H9 (cell line): ENCODE data around the gene FBLN2. TPM values are rescaled to one million over a fixed set of nuclear protein-coding genes. Genes with fewer than 3 reads are reported as not detected.

Source experiments
- DNase-seq: peaks from one replicate; pipeline ENCODE4 v3.0.0-alpha.2; 2017
- H2AFZ ChIP-seq: one replicate; pipeline ENCODE4 v1.6.1; 2013; ENCODE audit warnings: mild to moderate bottlenecking, low read length, control low read depth, moderate library complexity
- H2AK5ac ChIP-seq: 2 replicates; pipeline ENCODE4 v1.6.1; 2013; ENCODE audit warnings: low read length, control low read depth, mixed read lengths; ENCODE audit not compliant: insufficient read length
- H2BK120ac ChIP-seq: one replicate; pipeline ENCODE4 v1.6.1; 2013; ENCODE audit warnings: low read depth, mild to moderate bottlenecking, low read length, control low read depth, inconsistent platforms; ENCODE audit not compliant: poor library complexity, severe bottlenecking
- H2BK12ac ChIP-seq: 2 replicates; pipeline ENCODE4 v1.6.1; 2013; ENCODE audit warnings: low read length, control low read depth, mixed read lengths, low read depth; ENCODE audit not compliant: insufficient read length
- H2BK15ac ChIP-seq: 2 replicates; pipeline ENCODE4 v1.6.1; 2013; ENCODE audit warnings: low read depth, low read length, control low read depth
- H2BK20ac ChIP-seq: one replicate; pipeline ENCODE4 v1.6.1; 2013; ENCODE audit warnings: low read depth, mild to moderate bottlenecking, low read length, control low read depth, inconsistent platforms; ENCODE audit not compliant: poor library complexity, severe bottlenecking
- H2BK5ac ChIP-seq: 2 replicates; pipeline ENCODE4 v1.6.1; 2013; ENCODE audit warnings: low read length, control low read depth, mixed read lengths; ENCODE audit not compliant: insufficient read length
- H3K14ac ChIP-seq: 2 replicates; pipeline ENCODE4 v1.6.1; 2013; ENCODE audit warnings: low read length, control low read depth; ENCODE audit not compliant: insufficient read depth
- H3K18ac ChIP-seq: 2 replicates; pipeline ENCODE4 v1.6.1; 2013; ENCODE audit warnings: low read depth, mild to moderate bottlenecking, mixed read lengths, low read length, control low read depth; ENCODE audit not compliant: insufficient read length
- H3K23ac ChIP-seq: 2 replicates; pipeline ENCODE4 v1.6.1; 2013; ENCODE audit warnings: low read length, control low read depth, mixed read lengths, low read depth; ENCODE audit not compliant: insufficient read length
- H3K23me2 ChIP-seq: 2 replicates; pipeline ENCODE4 v1.6.1; 2013; ENCODE audit warnings: low read depth, mild to moderate bottlenecking, mixed read lengths, low read length, control low read depth; ENCODE audit not compliant: insufficient read length, poor library complexity, severe bottlenecking
- H3K27ac ChIP-seq: 2 replicates; pipeline ENCODE4 v1.5.1; 2013; ENCODE audit warnings: low read length, control low read depth, mixed read lengths, low read depth; ENCODE audit not compliant: insufficient read length
- H3K27me3 ChIP-seq: 2 replicates; pipeline ENCODE4 v1.6.1; 2013; ENCODE audit warnings: low read length, control low read depth, inconsistent platforms; ENCODE audit not compliant: insufficient read depth
- H3K4ac ChIP-seq: 2 replicates; pipeline ENCODE4 v1.6.1; 2013; ENCODE audit warnings: low read depth, mild to moderate bottlenecking, control low read depth, inconsistent platforms, low read length, moderate library complexity
- H3K4me1 ChIP-seq: 2 replicates; pipeline ENCODE4 v1.6.1; 2013; ENCODE audit warnings: low read length, control low read depth, inconsistent platforms; ENCODE audit not compliant: insufficient read depth
- H3K4me2 ChIP-seq: 2 replicates; pipeline ENCODE4 v1.6.1; 2013; ENCODE audit warnings: low read length, control low read depth, mixed read lengths; ENCODE audit not compliant: insufficient read length, insufficient read depth
- H3K56ac ChIP-seq: 2 replicates; pipeline ENCODE4 v1.6.1; 2013; ENCODE audit warnings: low read depth, mild to moderate bottlenecking, mixed read lengths, low read length, control low read depth; ENCODE audit not compliant: insufficient read length
- H3K79me1 ChIP-seq: 2 replicates; pipeline ENCODE4 v1.6.1; 2013; ENCODE audit warnings: low read depth, mild to moderate bottlenecking, moderate library complexity, low read length, control low read depth, inconsistent platforms; ENCODE audit not compliant: insufficient read depth, poor library complexity, severe bottlenecking
- H3K79me2 ChIP-seq: 2 replicates; pipeline ENCODE4 v1.6.1; 2013; ENCODE audit warnings: low read length, control low read depth, inconsistent platforms; ENCODE audit not compliant: insufficient read depth
- H3K9ac ChIP-seq: 2 replicates; pipeline ENCODE4 v1.6.1; 2013; ENCODE audit warnings: low read length, control low read depth, mixed read lengths; ENCODE audit not compliant: insufficient read length; ENCODE audit errors: extremely low read depth
- H3K9me3 ChIP-seq: one replicate; pipeline ENCODE4 v1.6.1; 2013; ENCODE audit warnings: low read depth, low read length, inconsistent platforms; ENCODE audit not compliant: control insufficient read depth
- H3T11ph ChIP-seq: one replicate; pipeline ENCODE4 v1.6.1; 2013; ENCODE audit warnings: mild to moderate bottlenecking, low read length, control low read depth, inconsistent platforms
- H4K20me1 ChIP-seq: one replicate; pipeline ENCODE4 v1.6.1; 2013; ENCODE audit not compliant: control insufficient read depth, insufficient read length, insufficient read depth
- H4K5ac ChIP-seq: 2 replicates; pipeline ENCODE4 v1.6.1; 2013; ENCODE audit warnings: low read depth, mild to moderate bottlenecking, mixed read lengths, low read length, control low read depth; ENCODE audit not compliant: insufficient read length
- H4K8ac ChIP-seq: replicated peaks from 2 replicates; pipeline ENCODE4 v1.6.1; 2013; ENCODE audit warnings: low read length, control low read depth, mixed read lengths, low read depth; ENCODE audit not compliant: insufficient read length
- H4K91ac ChIP-seq: 2 replicates; pipeline ENCODE4 v1.6.1; 2013; ENCODE audit warnings: low read depth, mild to moderate bottlenecking, moderate library complexity, mixed read lengths, low read length, control low read depth; ENCODE audit not compliant: insufficient read length
- H3K27ac Mint-ChIP-seq, 3 experiments: 2 replicates in 2 of 3; 3 replicates in 1 of 3; pipeline ENCODE4 v1.8.0; 2020 to 2021; ENCODE audit warnings: mixed read lengths in 3 of 3, mild to moderate bottlenecking in 1 of 3, moderate library complexity in 1 of 3
- H3K27me3 Mint-ChIP-seq: 2 replicates; pipeline ENCODE4 v1.8.0; 2021; ENCODE audit warnings: low read depth, mild to moderate bottlenecking, moderate library complexity, mixed read lengths
- H3K36me3 Mint-ChIP-seq, 3 experiments: 2 replicates in 2 of 3; 3 replicates in 1 of 3; pipeline ENCODE4 v1.8.0; 2020 to 2021; ENCODE audit warnings: low read depth in 3 of 3, mixed read lengths in 3 of 3; ENCODE audit not compliant: insufficient read depth in 1 of 3
- H3K4me1 Mint-ChIP-seq, 2 experiments: 2 replicates each; pipeline ENCODE4 v1.8.0; 2020; ENCODE audit warnings: mixed read lengths in 2 of 2
- H3K4me3 Mint-ChIP-seq, 2 experiments: 2 replicates in 1 of 2; 3 replicates in 1 of 2; pipeline ENCODE4 v1.8.0; 2020 to 2021; ENCODE audit warnings: mild to moderate bottlenecking in 2 of 2, mixed read lengths in 2 of 2, moderate library complexity in 1 of 2
- H3K9me3 Mint-ChIP-seq, 2 experiments: 2 replicates in 1 of 2; 3 replicates in 1 of 2; pipeline ENCODE4 v1.8.0; 2020; ENCODE audit warnings: mild to moderate bottlenecking in 2 of 2, mixed read lengths in 2 of 2, moderate library complexity in 1 of 2
- CTCF ChIP-seq: fragments of 200-600 bp; sonication (generic); conservative IDR thresholded peaks from 3 replicates; pipeline ENCODE4 v1.8.0; 2021; ENCODE audit warnings: antibody characterized with exemption, mild to moderate bottlenecking
- WGBS: extraction: QIAGEN DNeasy Blood & Tissue Kit; methylation state at CpG from one replicate; pipeline ENCODE4 v1.1.7; 2013; ENCODE audit warnings: missing lambda C conversion rate, low lambda C conversion rate, mixed read lengths; ENCODE audit not compliant: insufficient read length; ENCODE audit errors: extremely low coverage; 5-methylcytosine and 5-hydroxymethylcytosine counted together
- total RNA-seq: library from RNA; stranded (reverse); gene quantifications from 2 replicates; pipeline ENCODE4 v1.2.1, GENCODE V29; 2021

FBLN2 gene
- total RNA-seq, 1 experiment from 2014 or later = 11.8 TPM

GRCh38 chr3:13616359-13616758 lies 67.4 kb downstream of the FBLN2 start:
- no CpG with 5 or more reads among the region's 7 CpGs for WGBS
- Histone ChIP-seq H2BK12ac (no peak overlapping the region), H3K79me2 (no peaks in the 10 kb centered on the region), H3K4me2 (no peak overlapping the region), H4K8ac (no peak overlapping the region), H3K56ac (no peak overlapping the region), H3K27me3 (no peaks in the 10 kb centered on the region), H3K18ac (no peak overlapping the region), H3K79me1 (no peaks in the 10 kb centered on the region), H3K23ac (no peak overlapping the region), H4K20me1 (no peaks in the 10 kb centered on the region), H3K4ac (no peak overlapping the region), H2BK15ac (no peak overlapping the region), H2AFZ (no peak overlapping the region), H2BK20ac (no peak overlapping the region), H3K9ac (no peak overlapping the region), H3T11ph (no peak overlapping the region), H3K23me2 (no peaks in the 10 kb centered on the region), H4K91ac (no peak overlapping the region), H4K5ac (no peak overlapping the region), H3K4me1 (no peaks in the 10 kb centered on the region; the same call in 1 of the 2 replicates), H2BK120ac (no peak overlapping the region), H3K9me3 (no peaks in the 10 kb centered on the region), H2AK5ac (no peak overlapping the region), H2BK5ac (no peak overlapping the region), H3K14ac (no peak overlapping the region), H3K27ac (no peak overlapping the region)
- Mint-ChIP-seq H3K36me3 (peaks cover 0 to 6% (median 0%) of the 10 kb centered on the region in 3 experiments; a peak in 4 of 7 replicates), H3K4me3 (no peak overlapping the region), H3K27me3 (peaks cover 1% of the 10 kb centered on the region), H3K9me3 (peaks cover 0 to 2% of the 10 kb centered on the region in 2 experiments; a peak in 2 of 5 replicates), H3K27ac (no peak overlapping the region), H3K4me1 (peaks cover 3 to 5% of the 10 kb centered on the region in 2 experiments; a peak in 3 of 4 replicates)
- DNase-seq = no peak
- no peak for TF ChIP-seq CTCF
